ENCODE data around the gene PDCD11. TPM values are rescaled to one million over a fixed set of nuclear protein-coding genes. Genes with fewer than 3 reads are reported as not detected.

PDCD11 gene
- total RNA-seq, 1 experiment from 2014 or later: 106 TPM

GRCh38 chr10:103491729-103492364 lies 95.4 kb downstream of the PDCD11 start:
- ATAC-seq (peak; percentile 85), DNase-seq (ENCODE audit: low read depth, low spot score) (peak; percentile 44)
- POLR2A ChIA-PET: interaction anchor here (0.6 to 1.8 kb wide), 2 partner anchors 13 to 819 kb away, joined by 4 to 5 read pairs; no protein-coding TSS in a partner anchor
- Histone ChIP-seq H3K79me2 (ENCODE audit: insufficient read depth, low read length) (no peaks in the 10 kb centered on the region), H3K27me3 (ENCODE audit: insufficient read depth, low read length) (no peaks in the 10 kb centered on the region), H3K4me3 (replicated peaks in 1 of 2; ENCODE audit: low read depth in 1 of 2, low read length in 2 of 2) (no peak overlapping the region), H3K9me3 (ENCODE audit: control insufficient read depth in 1 of 2, insufficient read depth in 1 of 2, low read depth in 1 of 2, low read length in 2 of 2) (no peaks in the 10 kb centered on the region), H4K20me1 (ENCODE audit: insufficient read depth) (no peaks in the 10 kb centered on the region), H3K9me2 (ENCODE audit: insufficient read depth) (no peaks in the 10 kb centered on the region), H3K36me3 (ENCODE audit: control insufficient read depth in 1 of 2, insufficient read depth in 2 of 2, low read length in 2 of 2) (no peaks in the 10 kb centered on the region), H3K4me1 (ENCODE audit: control insufficient read depth in 1 of 2, insufficient read depth in 2 of 2, low read length in 2 of 2) (peaks cover 15 to 28% of the 10 kb centered on the region in 2 experiments), H3K9ac (ENCODE audit: low read length) (no peak overlapping the region), H2AFZ (ENCODE audit: low read depth, low read length, poor library complexity, severe bottlenecking) (peak overlapping the region; percentile 62), H3K27ac (ENCODE audit: low read depth, low read length) (no peak overlapping the region), H3K4me2 (ENCODE audit: low read length) (peak overlapping the region; percentile 54)
- intact Hi-C loops (cut with micrococcal nuclease): loop anchor here (2.0 kb wide), 1 partner anchor 51 kb away; no protein-coding TSS in a partner anchor
- TF ChIP-seq POLR2AphosphoS5 (IDR thresholded peaks at IDR 0.05; ENCODE audit: low read depth, low read length): peak; percentile 41; the same call in 1 of the 2 replicates
- TF ChIP-seq SRF (IDR thresholded peaks at IDR 0.05; ENCODE audit: low read depth): no peak
- TF ChIP-seq, protein P1, sequence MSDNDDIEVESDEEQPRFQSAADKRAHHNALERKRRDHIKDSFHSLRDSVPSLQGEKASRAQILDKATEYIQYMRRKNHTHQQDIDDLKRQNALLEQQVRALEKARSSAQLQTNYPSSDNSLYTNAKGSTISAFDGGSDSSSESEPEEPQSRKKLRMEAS (IDR thresholded peaks at IDR 0.05): peak; percentile 83
- TF ChIP-seq, protein P2, sequence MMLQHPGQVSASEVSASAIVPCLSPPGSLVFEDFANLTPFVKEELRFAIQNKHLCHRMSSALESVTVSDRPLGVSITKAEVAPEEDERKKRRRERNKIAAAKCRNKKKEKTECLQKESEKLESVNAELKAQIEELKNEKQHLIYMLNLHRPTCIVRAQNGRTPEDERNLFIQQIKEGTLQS (IDR thresholded peaks at IDR 0.05): no peak
- TF ChIP-seq ZFX (IDR thresholded peaks at IDR 0.05): peak; percentile 19; the same call in 1 of the 2 replicates
- CTCF ChIA-PET: interaction anchor here (1.3 to 2.6 kb wide), 6 partner anchors 9 to 102 kb away, joined by 3 to 13 read pairs (median 6); no protein-coding TSS in a partner anchor
- RAD21 ChIA-PET (ENCODE audit: low non-redundant PET in 1 of 2, low total read pairs in 2 of 2, uncharacterized antibody in 2 of 2, unreplicated experiment in 2 of 2): interaction anchor here (0.6 to 1.2 kb wide), 2 partner anchors 101 to 142 kb away, joined by 3 to 4 read pairs; no protein-coding TSS in a partner anchor
- no TSS peak for BruUV-seq (replicated peaks)

DNA sequence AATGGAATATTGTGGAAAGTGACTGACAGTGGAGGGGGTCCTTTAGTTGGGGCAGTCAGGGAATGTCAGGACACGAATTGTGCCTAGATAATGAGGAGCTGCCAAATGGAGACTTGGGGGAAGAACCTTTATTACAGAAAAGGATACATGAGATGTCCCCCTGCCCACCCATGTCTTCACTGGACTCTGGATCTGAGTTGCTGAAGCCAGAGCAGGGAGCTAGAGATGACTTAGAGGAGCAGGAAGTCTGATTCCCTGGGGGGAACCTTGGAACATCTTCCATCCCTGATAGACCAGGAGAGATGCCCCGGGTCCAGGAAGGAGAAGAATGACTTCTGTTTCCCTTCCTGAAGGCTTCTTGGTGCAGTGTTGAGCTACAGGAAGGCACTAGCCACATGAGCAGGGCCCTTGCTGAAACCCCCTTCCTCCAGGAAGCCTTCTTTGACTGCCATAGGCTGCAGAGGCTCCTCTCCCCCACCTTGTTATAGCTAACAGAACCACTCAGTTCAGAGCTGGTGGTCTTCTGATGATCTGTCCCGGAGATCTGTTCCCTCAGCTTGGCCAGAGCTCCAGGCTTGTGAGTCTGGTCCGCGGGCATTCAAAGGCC lies 96.3 kb downstream of the PDCD11 start:
- no peaks in the 10 kb centered on the region for H3K9me2 ChIP-seq (ENCODE audit: insufficient read depth)
- H3K4me2 ChIP-seq (ENCODE audit: low read length): peak overlapping the region; percentile 54
- H3K27me3 ChIP-seq (ENCODE audit: insufficient read depth, low read length): no peaks in the 10 kb centered on the region
- peaks cover 15 to 28% of the 10 kb centered on the region in 2 experiments for H3K4me1 ChIP-seq (ENCODE audit: control insufficient read depth in 1 of 2, insufficient read depth in 2 of 2, low read length in 2 of 2)
- DNase-seq (ENCODE audit: low read depth, low spot score) (no peak), ATAC-seq (no peak)
- H3K36me3 ChIP-seq (ENCODE audit: control insufficient read depth in 1 of 2, insufficient read depth in 2 of 2, low read length in 2 of 2): no peaks in the 10 kb centered on the region
- no peaks in the 10 kb centered on the region for H3K79me2 ChIP-seq (ENCODE audit: insufficient read depth, low read length)
- no peak overlapping the region for H3K9ac ChIP-seq (ENCODE audit: low read length)
- H3K4me3 ChIP-seq (replicated peaks in 1 of 2; ENCODE audit: low read depth in 1 of 2, low read length in 2 of 2): no peak overlapping the region
- no peaks in the 10 kb centered on the region for H3K9me3 ChIP-seq (ENCODE audit: control insufficient read depth in 1 of 2, insufficient read depth in 1 of 2, low read depth in 1 of 2, low read length in 2 of 2)
- H3K27ac ChIP-seq (ENCODE audit: low read depth, low read length): no peak overlapping the region
- intact Hi-C loops (cut with micrococcal nuclease): loop anchor here (2.0 kb wide), 1 partner anchor 50 kb away; no protein-coding TSS in a partner anchor
- ChIA-PET RAD21 (ENCODE audit: low non-redundant PET in 1 of 2, low total read pairs in 2 of 2, uncharacterized antibody in 2 of 2, unreplicated experiment in 2 of 2) (interaction anchor here in 1 of 2 experiments (1.2 kb wide), 1 partner anchor 100 kb away, joined by 3 read pairs; no protein-coding TSS in a partner anchor), POLR2A (interaction anchor here (1.8 kb wide), 1 partner anchor 12 kb away, joined by 5 read pairs; no protein-coding TSS in a partner anchor), CTCF (interaction anchor here (1.3 to 2.6 kb wide), 5 partner anchors 10 to 101 kb away, joined by 4 to 13 read pairs (median 6); no protein-coding TSS in a partner anchor)
- no TSS peak for BruUV-seq (replicated peaks)
- peak overlapping the region; percentile 62 for H2AFZ ChIP-seq (ENCODE audit: low read depth, low read length, poor library complexity, severe bottlenecking)
- no peaks in the 10 kb centered on the region for H4K20me1 ChIP-seq (ENCODE audit: insufficient read depth)
- TF ChIP-seq SRF (IDR thresholded peaks at IDR 0.05; ENCODE audit: low read depth): no peak
- no peak for TF ChIP-seq CTCF (IDR thresholded peaks at IDR 0.05 in 2 of 3, conservative IDR thresholded peaks at IDR 0.05 in 1 of 3; ENCODE audit: borderline replicate concordance in 1 of 3, insufficient read depth in 1 of 3, low read depth in 2 of 3, low read length in 2 of 3)
- TF ChIP-seq, protein P3, sequence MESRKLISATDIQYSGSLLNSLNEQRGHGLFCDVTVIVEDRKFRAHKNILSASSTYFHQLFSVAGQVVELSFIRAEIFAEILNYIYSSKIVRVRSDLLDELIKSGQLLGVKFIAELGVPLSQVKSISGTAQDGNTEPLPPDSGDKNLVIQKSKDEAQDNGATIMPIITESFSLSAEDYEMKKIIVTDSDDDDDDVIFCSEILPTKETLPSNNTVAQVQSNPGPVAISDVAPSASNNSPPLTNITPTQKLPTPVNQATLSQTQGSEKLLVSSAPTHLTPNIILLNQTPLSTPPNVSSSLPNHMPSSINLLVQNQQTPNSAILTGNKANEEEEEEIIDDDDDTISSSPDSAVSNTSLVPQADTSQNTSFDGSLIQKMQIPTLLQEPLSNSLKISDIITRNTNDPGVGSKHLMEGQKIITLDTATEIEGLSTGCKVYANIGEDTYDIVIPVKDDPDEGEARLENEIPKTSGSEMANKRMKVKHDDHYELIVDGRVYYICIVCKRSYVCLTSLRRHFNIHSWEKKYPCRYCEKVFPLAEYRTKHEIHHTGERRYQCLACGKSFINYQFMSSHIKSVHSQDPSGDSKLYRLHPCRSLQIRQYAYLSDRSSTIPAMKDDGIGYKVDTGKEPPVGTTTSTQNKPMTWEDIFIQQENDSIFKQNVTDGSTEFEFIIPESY (IDR thresholded peaks at IDR 0.05; ENCODE audit: extremely low read depth, insufficient replicate concordance, low read length): no peak
- TF ChIP-seq ZFX (IDR thresholded peaks at IDR 0.05): no peak
- TF ChIP-seq TCF7L2 (IDR thresholded peaks at IDR 0.05; ENCODE audit: borderline replicate concordance, extremely low read depth, insufficient read depth, insufficient read length): no peak
- no peak for TF ChIP-seq EZH2phosphoT487 (IDR thresholded peaks at IDR 0.05; ENCODE audit: borderline replicate concordance)
- no peak for TF ChIP-seq EZH2 (IDR thresholded peaks at IDR 0.05)
- TF ChIP-seq, protein P1 (IDR thresholded peaks at IDR 0.05): no peak
- no peak for TF ChIP-seq EGR1 (IDR thresholded peaks at IDR 0.05; ENCODE audit: low read depth)
